K562 (cell line): Measurements from ENCODE around the gene BLVRA. TPM values are rescaled to one million over a fixed set of nuclear protein-coding genes. Genes with fewer than 3 reads are reported as not detected.

ENCODE experiments used
- ATAC-seq: fragments of 200-7000 bp; cut with Tn5 transposase; 3 replicates; pipeline ENCODE4 v1.9.1; 2020; ENCODE audit warnings: moderate library complexity
- BruUV-seq: library from RNA; stranded (reverse); fragments of 400-500 nt; replicated peaks from 2 replicates; lab custom pipeline; 2021; lab: Mats Ljungman, UMichigan
- CTCF ChIA-PET: fragments of 300-600 bp; formaldehyde crosslinking; extraction: SDS; loops from one replicate; lab custom pipeline; 2021; ENCODE audit warnings: low intra/inter-chr PET ratio; lab: Yijun Ruan, JAX
- POLR2A ChIA-PET: fragments of 300-600, 350-650 bp; sonication (Branson Sonifier 250); formaldehyde crosslinking; extraction: SDS; loops from one replicate; lab custom pipeline; 2021; ENCODE audit warnings: antibody characterized with exemption, inconsistent platforms; lab: Yijun Ruan, JAX
- DNase-seq, 4 experiments: peaks; one replicate each; pipeline versions ENCODE4 v3.0.0 to v3.0.0-alpha.2; 2011 to 2018; ENCODE audit warnings: low spot score in 3 of 4, mixed read lengths in 3 of 4; ENCODE audit errors: extremely low read depth in 1 of 4
- FAIRE-seq: peaks from 2 replicates; lab custom pipeline; 2011; peaks lifted over from hg19 to GRCh38; lab: Jason Lieb, UNC
- H2AFZ ChIP-seq: 2 replicates; pipeline ENCODE4 v1.6.0; 2011; ENCODE audit warnings: low read depth, low read length, control low read depth, inconsistent platforms
- H3K27ac ChIP-seq: fragments of 200-600 bp; 3 replicates; pipeline ENCODE4 v1.8.0; 2011; ENCODE audit warnings: low read depth, mild to moderate bottlenecking, control low read depth, inconsistent platforms, low read length, moderate library complexity, mixed read lengths; ENCODE audit errors: extremely low read depth
- H3K27me3 ChIP-seq, 2 experiments: fragments of 300-600 bp in 1 of 2; 2 replicates in 1 of 2; 3 replicates in 1 of 2; pipeline versions ENCODE4 v1.6.0 to v1.8.0; 2011; ENCODE audit warnings: inconsistent platforms in 2 of 2, low read length in 2 of 2, mild to moderate bottlenecking in 1 of 2, mixed read lengths in 1 of 2, moderate library complexity in 1 of 2; ENCODE audit not compliant: control insufficient read depth in 2 of 2, insufficient read depth in 2 of 2
- H3K36me3 ChIP-seq: fragments of 300-600 bp; 3 replicates; pipeline ENCODE4 v1.8.0; 2011; ENCODE audit warnings: mild to moderate bottlenecking, low read length, inconsistent platforms; ENCODE audit not compliant: control insufficient read depth, insufficient read depth
- H3K4me1 ChIP-seq, 2 experiments: fragments of 200-600 bp in 1 of 2; replicated peaks in 1 of 2; 2 replicates in 1 of 2; 3 replicates in 1 of 2; pipeline versions ENCODE4 v1.5.1 to v1.8.0; 2011; ENCODE audit warnings: inconsistent platforms in 2 of 2, low read length in 2 of 2, mild to moderate bottlenecking in 1 of 2, mixed read lengths in 1 of 2, moderate library complexity in 1 of 2; ENCODE audit not compliant: control insufficient read depth in 2 of 2, insufficient read depth in 2 of 2
- H3K4me2 ChIP-seq: 2 replicates; pipeline ENCODE4 v1.6.1; 2011; ENCODE audit warnings: low read length, control low read depth, inconsistent platforms, mixed read lengths; ENCODE audit not compliant: insufficient read depth
- H3K4me3 ChIP-seq: fragments of 200-600 bp; sonication (generic), shearing (Covaris generic); 2 replicates; pipeline ENCODE4 v1.5.1; 2016; ENCODE audit warnings: control low read depth, inconsistent platforms
- H3K79me2 ChIP-seq: fragments of 200-600 bp; 3 replicates; pipeline ENCODE4 v1.8.0; 2011; ENCODE audit warnings: low read length, inconsistent platforms; ENCODE audit not compliant: control insufficient read depth, insufficient read depth
- H3K9ac ChIP-seq, 2 experiments: 2 replicates each; pipeline versions ENCODE4 v1.6.0 to v1.6.1; 2011; ENCODE audit warnings: low read depth in 2 of 2, low read length in 2 of 2, control low read depth in 1 of 2, inconsistent platforms in 1 of 2, mild to moderate bottlenecking in 1 of 2, mixed read lengths in 1 of 2; ENCODE audit not compliant: insufficient read depth in 1 of 2
- H3K9me1 ChIP-seq: one replicate; pipeline ENCODE4 v1.6.0; 2011; ENCODE audit warnings: inconsistent platforms, mild to moderate bottlenecking, low read length, moderate library complexity; ENCODE audit not compliant: control insufficient read depth, insufficient read depth
- H3K9me3 ChIP-seq: replicated peaks from 2 replicates; pipeline ENCODE4 v1.5.1; 2011; ENCODE audit warnings: low read depth, low read length, inconsistent platforms; ENCODE audit not compliant: control insufficient read depth, insufficient read depth
- H4K20me1 ChIP-seq: replicated peaks from 2 replicates; pipeline ENCODE4 v1.6.1; 2011; ENCODE audit warnings: low read length, inconsistent platforms, mixed read lengths; ENCODE audit not compliant: control insufficient read depth, insufficient read depth
- LCOR ChIP-seq: sonication (generic); formaldehyde crosslinking; IDR thresholded peaks from 2 replicates; pipeline ENCODE4 v1.8.0; 2022; ENCODE audit warnings: mild to moderate bottlenecking, missing genetic modification reagents
- NFATC3 ChIP-seq: fragments of 450-650 bp; IDR thresholded peaks from 2 replicates; pipeline ENCODE4 v1.6.1; 2017; ENCODE audit warnings: mild to moderate bottlenecking
- POLR3G ChIP-seq: IDR thresholded peaks from 2 replicates; pipeline ENCODE4 v1.6.1; 2011; ENCODE audit not compliant: insufficient read length, insufficient replicate concordance; ENCODE audit errors: extremely low read depth
- PPARD ChIP-seq: fragments of 250-450 bp; sonication (Bioruptor Pico); IDR thresholded peaks from 2 replicates; pipeline ENCODE4 v1.8.0; 2022; ENCODE audit warnings: inconsistent platforms, mild to moderate bottlenecking, moderate library complexity
- SRSF1 ChIP-seq: fragments of 200-400 bp; formaldehyde crosslinking; IDR thresholded peaks from 2 replicates; pipeline ENCODE4 v1.6.1; 2017; ENCODE audit warnings: mild to moderate bottlenecking, low read depth, low read length, moderate library complexity
- ZNF146 ChIP-seq: IDR thresholded peaks from one replicate; pipeline ENCODE4 v1.6.1; 2018; ENCODE audit warnings: missing compliant biosample characterization; ENCODE audit not compliant: unreplicated experiment
- ZNF436 ChIP-seq: fragments of 250-450, 450-650 bp; sonication (Bioruptor Pico); formaldehyde crosslinking; IDR thresholded peaks from 2 replicates; pipeline ENCODE4 v1.7.0; 2020; ENCODE audit warnings: mild to moderate bottlenecking
- ZNF512 ChIP-seq: IDR thresholded peaks from 2 replicates; pipeline ENCODE4 v1.6.1; 2016; ENCODE audit warnings: missing genetic modification characterization, missing compliant biosample characterization
- WGBS: fragments of 100-300 bp; shearing (Covaris generic); methylation state at CpG from one replicate; pipeline ENCODE4 v1.1.6; 2016; ENCODE audit warnings: low coverage, mixed read lengths; ENCODE audit not compliant: insufficient coverage; ENCODE audit errors: missing lambda C conversion rate; 5-methylcytosine and 5-hydroxymethylcytosine counted together
- in situ Hi-C: fragments of 300-500 bp; cut with MboI; formaldehyde crosslinking; loops from 4 replicates; pipeline ENCODE4 v1.15.0; 2018; ENCODE audit warnings: inconsistent platforms, mixed read lengths
- intact Hi-C: fragments of 100-400 bp; cut with micrococcal nuclease; formaldehyde crosslinking; loops from 2 replicates; pipeline ENCODE4 v1.14.2; 2022
- polyA plus RNA-seq, 8 experiments: library from polyadenylated mRNA; depleted of rRNA in 4 of 8; stranded (reverse) in 5 of 8; unstranded in 3 of 8; fragments of >200 nt; fragmentation: Nextera tagmentation in 2 of 8; fragmentation: Illumina TruSeq in 1 of 8; extraction: Ambion mirVana in 2 of 8; extraction: Trizol in 1 of 8; gene quantifications; 2 replicates each; pipeline versions ENCODE4 v1.2.1 to v1.2.3, GENCODE V29; 2011 to 2014; ENCODE audit warnings: inconsistent platforms in 1 of 8, missing spikeins in 1 of 8
- total RNA-seq, 7 experiments: library from RNA; depleted of rRNA in 6 of 7; stranded (reverse); fragments of >200 nt in 6 of 7; fragmentation: Illumina TruSeq in 2 of 7; extraction: Trizol in 2 of 7; gene quantifications; 2 replicates each; pipeline versions ENCODE4 v1.2.1 to v1.2.3, GENCODE V29; 2011 to 2021; ENCODE audit warnings: low replicate concordance in 1 of 7
- TF ChIP-seq, protein P1 (sequence below): sonication (generic); formaldehyde crosslinking; IDR thresholded peaks from 2 replicates; pipeline ENCODE4 v1.9.0; 2022; ENCODE audit warnings: mild to moderate bottlenecking, missing genetic modification reagents

Gene BLVRA
- total and polyA plus RNA-seq, 9 of the 15 experiments (the other 6 are each of a cell fraction or from before 2014, with no cell fraction given) = 48.5 to 147 (median 61.5) TPM

DNA sequence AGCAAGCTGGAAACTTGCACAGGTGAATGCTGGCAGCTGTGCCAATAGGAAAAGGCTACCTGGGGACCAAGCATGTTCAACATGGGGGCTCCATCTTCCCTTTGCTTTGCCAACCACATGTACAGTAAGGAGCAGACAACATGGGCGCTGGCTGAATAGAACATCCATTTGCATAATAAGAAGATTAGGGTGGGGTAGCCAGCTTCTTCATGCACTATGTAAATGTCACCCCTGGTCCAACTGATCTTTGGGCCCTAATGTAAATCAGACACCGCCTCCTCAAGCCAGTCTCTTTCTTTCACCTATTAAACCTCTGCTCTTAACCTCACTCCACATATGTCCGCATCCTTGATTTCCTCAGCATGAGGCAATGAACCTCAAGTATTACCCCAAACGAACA lies 84.8 kb downstream of the BLVRA start:
- 13% methylated on average over 4 of the region's 4 CpGs for WGBS
- H3K79me2 ChIP-seq = no peaks in the 10 kb centered on the region
- H3K4me1 ChIP-seq = peaks cover 4% of the 10 kb centered on the region in 2 experiments; a peak in 3 of 5 replicates
- H2AFZ ChIP-seq = no peak overlapping the region
- DNase-seq (no peak), FAIRE-seq (no peak), ATAC-seq (no peak)
- no peaks in the 10 kb centered on the region for H3K27me3 ChIP-seq
- in situ Hi-C loops = loop anchor here (25.0 kb wide), 1 partner anchor 1906 kb away; no protein-coding TSS in a partner anchor
- H4K20me1 ChIP-seq = no peaks in the 10 kb centered on the region
- no peak for TF ChIP-seq ZNF146 (CRISPR knock-in tag)
- TF ChIP-seq ZNF512 = no peak
- TF ChIP-seq, protein P1, sequence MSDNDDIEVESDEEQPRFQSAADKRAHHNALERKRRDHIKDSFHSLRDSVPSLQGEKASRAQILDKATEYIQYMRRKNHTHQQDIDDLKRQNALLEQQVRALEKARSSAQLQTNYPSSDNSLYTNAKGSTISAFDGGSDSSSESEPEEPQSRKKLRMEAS (CRISPR knock-in tag) = no peak
- no peak for TF ChIP-seq LCOR (CRISPR knock-in tag)
- no peak for TF ChIP-seq NFATC3
- TF ChIP-seq PPARD (CRISPR knock-in tag) = no peak
- TF ChIP-seq ZNF436 (CRISPR knock-in tag) = no peak
- no peak for TF ChIP-seq POLR3G
- TF ChIP-seq SRSF1 = no peak
- no peaks in the 10 kb centered on the region for H3K9me1 ChIP-seq
- BruUV-seq = no TSS peak
- H3K4me2 ChIP-seq = no peak overlapping the region
- H3K27ac ChIP-seq = no peak overlapping the region
- intact Hi-C loops = no loop called here
- H3K36me3 ChIP-seq = no peaks in the 10 kb centered on the region
- H3K9me3 ChIP-seq = no peaks in the 10 kb centered on the region
- CTCF ChIA-PET = no interaction called here
- no peak overlapping the region for H3K9ac ChIP-seq
- POLR2A ChIA-PET = interaction anchor here (0.7 kb wide), 1 partner anchor 978 kb away, joined by 4 read pairs; no protein-coding TSS in a partner anchor
- no peak overlapping the region for H3K4me3 ChIP-seq
